ENCODE measurements around the gene NKIRAS2. TPM values are rescaled to one million over a fixed set of nuclear protein-coding genes. Genes with fewer than 3 reads are reported as not detected.

The NKIRAS2 gene
- total RNA-seq, 1 experiment from 2014 or later, result 28.4 TPM

DNA sequence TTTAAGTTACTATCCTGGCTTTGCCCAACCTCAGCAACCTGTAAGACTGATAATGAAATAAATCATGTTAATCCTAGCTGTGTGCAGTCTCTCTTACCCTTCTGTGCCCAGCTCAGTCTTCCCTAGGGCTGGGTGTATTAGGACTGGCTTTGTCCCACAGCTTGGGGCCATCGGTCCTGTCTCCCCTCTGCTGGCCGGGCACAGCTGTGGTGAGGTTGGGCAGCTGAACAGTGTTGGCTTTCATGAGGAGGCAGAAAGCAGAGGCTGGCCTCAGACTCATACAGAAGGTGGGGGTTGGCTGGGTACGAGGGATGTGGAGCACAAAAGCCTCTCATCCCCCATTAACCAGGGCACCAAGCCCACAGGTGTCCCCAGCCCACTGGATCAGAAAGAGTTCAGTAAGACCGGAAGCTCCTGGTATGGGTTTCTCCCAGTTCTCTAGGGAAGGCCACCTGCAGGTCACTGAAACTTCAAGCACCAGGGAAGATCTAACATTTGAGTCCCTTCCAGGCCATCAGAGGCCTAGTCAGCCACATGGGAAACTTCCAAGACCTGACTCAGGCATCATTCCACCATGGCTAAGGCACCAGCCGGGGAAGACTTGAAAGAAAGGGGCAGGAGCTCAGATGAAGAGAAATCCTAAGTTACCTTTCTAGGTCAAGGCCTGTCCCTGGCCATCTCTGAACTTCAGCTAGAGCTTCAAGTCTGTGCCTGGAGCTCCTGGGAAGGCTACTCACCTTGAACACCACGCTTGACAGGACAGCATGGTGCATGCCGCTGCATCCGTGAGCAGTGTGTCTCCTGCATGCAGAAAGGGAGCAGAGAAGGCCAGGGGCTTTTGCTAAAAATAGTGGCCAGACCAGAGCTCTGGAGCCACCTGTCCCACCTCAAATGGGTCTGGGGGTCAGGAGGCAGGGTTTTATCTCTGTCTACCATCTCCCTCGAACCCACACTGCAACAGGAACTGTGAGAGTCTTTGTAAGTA, 44.5 kb upstream of the NKIRAS2 start:
- Histone ChIP-seq H3K4me1 (ENCODE audit: low read length) (peaks cover 22% of the 10 kb centered on the region), H3K27me3 (ENCODE audit: low read length) (no peaks in the 10 kb centered on the region), H4K20me1 (ENCODE audit: insufficient read depth, low read depth, low read length) (peaks cover 34% of the 10 kb centered on the region; the same call in 1 of the 2 replicates), H3K4me2 (ENCODE audit: low read depth, low read length, poor library complexity, severe bottlenecking) (no peak overlapping the region), H3K9me3 (ENCODE audit: low read length) (no peaks in the 10 kb centered on the region), H3K9ac (ENCODE audit: low read length) (no peak overlapping the region), H3K4me3 (ENCODE audit: low read length) (no peak overlapping the region), H2AFZ (ENCODE audit: low read length) (no peak overlapping the region), H3K9me2 (replicated peaks; ENCODE audit: insufficient read depth, low read length) (no peaks in the 10 kb centered on the region), H3K36me3 (ENCODE audit: insufficient read depth, low read length) (peaks cover 36% of the 10 kb centered on the region), H3K79me2 (ENCODE audit: low read length) (peaks cover 20% of the 10 kb centered on the region), H3K27ac (ENCODE audit: low read length) (peak overlapping the region; percentile 86)
- no peak for DNase-seq

GRCh38 chr17:41976142-41976768, 43.6 kb upstream of the NKIRAS2 start:
- Histone ChIP-seq H3K79me2 (ENCODE audit: low read length) (peaks cover 11% of the 10 kb centered on the region; the same call in 1 of the 2 replicates), H2AFZ (ENCODE audit: low read length) (no peak overlapping the region), H4K20me1 (ENCODE audit: insufficient read depth, low read depth, low read length) (peaks cover 29% of the 10 kb centered on the region; the same call in 1 of the 2 replicates), H3K9me3 (ENCODE audit: low read length) (no peaks in the 10 kb centered on the region), H3K27ac (ENCODE audit: low read length) (peak overlapping the region; percentile 86), H3K27me3 (ENCODE audit: low read length) (no peaks in the 10 kb centered on the region), H3K4me3 (ENCODE audit: low read length) (no peak overlapping the region), H3K9me2 (replicated peaks; ENCODE audit: insufficient read depth, low read length) (no peaks in the 10 kb centered on the region), H3K4me1 (ENCODE audit: low read length) (peaks cover 22% of the 10 kb centered on the region), H3K36me3 (ENCODE audit: insufficient read depth, low read length) (peaks cover 38% of the 10 kb centered on the region), H3K9ac (ENCODE audit: low read length) (peak overlapping the region; percentile 33; the same call in 1 of the 2 replicates), H3K4me2 (ENCODE audit: low read depth, low read length, poor library complexity, severe bottlenecking) (no peak overlapping the region)
- no peak for DNase-seq

DNA sequence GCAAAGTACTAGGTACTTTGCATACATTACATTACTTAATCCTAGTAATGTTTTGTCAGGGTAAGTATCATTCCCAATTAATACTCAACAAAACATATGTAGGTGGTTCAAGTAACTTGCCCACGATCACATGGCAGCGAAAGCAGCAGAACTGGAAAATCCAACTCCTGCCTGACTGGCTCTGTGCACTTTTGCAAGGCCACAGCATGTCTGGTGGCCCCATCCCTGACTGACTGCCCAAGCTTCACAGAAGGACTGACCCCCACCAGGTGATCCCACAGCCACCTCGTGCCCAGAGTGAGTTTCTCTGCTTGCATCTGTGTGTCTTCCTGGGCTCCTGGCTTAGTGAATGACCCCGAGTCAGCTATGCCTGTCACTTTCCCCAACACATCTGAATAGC, 41.9 kb upstream of the NKIRAS2 start:
- DNase-seq, result no peak
- Histone ChIP-seq H4K20me1 (ENCODE audit: insufficient read depth, low read depth, low read length) (peaks cover 16% of the 10 kb centered on the region; the same call in 1 of the 2 replicates), H3K9ac (ENCODE audit: low read length) (no peak overlapping the region), H3K9me3 (ENCODE audit: low read length) (no peaks in the 10 kb centered on the region), H3K79me2 (ENCODE audit: low read length) (peaks cover 7% of the 10 kb centered on the region), H3K4me3 (ENCODE audit: low read length) (no peak overlapping the region), H3K27me3 (ENCODE audit: low read length) (no peaks in the 10 kb centered on the region), H3K36me3 (ENCODE audit: insufficient read depth, low read length) (peaks cover 42% of the 10 kb centered on the region), H3K9me2 (replicated peaks; ENCODE audit: insufficient read depth, low read length) (no peaks in the 10 kb centered on the region), H2AFZ (ENCODE audit: low read length) (no peak overlapping the region), H3K4me2 (ENCODE audit: low read depth, low read length, poor library complexity, severe bottlenecking) (no peak overlapping the region), H3K27ac (ENCODE audit: low read length) (no peak overlapping the region), H3K4me1 (ENCODE audit: low read length) (peaks cover 13% of the 10 kb centered on the region)

- Histone ChIP-seq H3K4me1 (ENCODE audit: low read length) (peaks cover 18% of the 10 kb centered on the region), H3K9me2 (replicated peaks; ENCODE audit: insufficient read depth, low read length) (no peaks in the 10 kb centered on the region), H2AFZ (ENCODE audit: low read length) (no peak overlapping the region), H3K4me2 (ENCODE audit: low read depth, low read length, poor library complexity, severe bottlenecking) (no peak overlapping the region), H3K9me3 (ENCODE audit: low read length) (no peaks in the 10 kb centered on the region), H3K9ac (ENCODE audit: low read length) (no peak overlapping the region), H4K20me1 (ENCODE audit: insufficient read depth, low read depth, low read length) (no peaks in the 10 kb centered on the region), H3K4me3 (ENCODE audit: low read length) (no peak overlapping the region), H3K27me3 (ENCODE audit: low read length) (no peaks in the 10 kb centered on the region), H3K27ac (ENCODE audit: low read length) (no peak overlapping the region), H3K79me2 (ENCODE audit: low read length) (peaks cover 7% of the 10 kb centered on the region), H3K36me3 (ENCODE audit: insufficient read depth, low read length) (peaks cover 47% of the 10 kb centered on the region)
- no peak for DNase-seq
Measured at GRCh38 chr17:41982026-41982760, 37.7 kb upstream of the NKIRAS2 start.

DNA sequence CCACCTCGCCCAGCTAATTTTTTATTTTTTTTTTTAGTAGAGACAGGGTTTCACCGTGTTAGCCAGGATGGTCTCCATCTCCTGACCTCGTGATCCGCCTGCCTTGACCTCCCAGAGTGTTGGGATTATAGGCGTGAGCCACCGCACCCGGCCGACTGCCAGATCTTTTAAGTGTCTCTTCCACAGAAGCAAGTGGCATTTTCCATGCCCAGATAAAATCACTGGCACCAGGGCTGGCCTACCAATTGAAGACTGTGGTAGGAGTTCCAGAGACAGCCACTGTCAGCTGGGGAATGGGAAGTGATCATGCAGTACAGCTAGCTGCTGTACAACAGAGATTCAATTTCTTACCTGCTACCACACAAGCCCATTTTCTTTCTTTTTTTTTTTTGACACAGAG, 35.4 kb upstream of the NKIRAS2 start:
- Histone ChIP-seq H3K9ac (ENCODE audit: low read length) (no peak overlapping the region), H3K27ac (ENCODE audit: low read length) (peak overlapping the region; percentile 79), H3K79me2 (ENCODE audit: low read length) (peaks cover 7% of the 10 kb centered on the region), H3K4me1 (ENCODE audit: low read length) (peaks cover 15% of the 10 kb centered on the region), H3K4me3 (ENCODE audit: low read length) (no peak overlapping the region), H3K9me3 (ENCODE audit: low read length) (no peaks in the 10 kb centered on the region), H3K9me2 (replicated peaks; ENCODE audit: insufficient read depth, low read length) (no peaks in the 10 kb centered on the region), H2AFZ (ENCODE audit: low read length) (no peak overlapping the region), H3K4me2 (ENCODE audit: low read depth, low read length, poor library complexity, severe bottlenecking) (no peak overlapping the region), H3K27me3 (ENCODE audit: low read length) (no peaks in the 10 kb centered on the region), H4K20me1 (ENCODE audit: insufficient read depth, low read depth, low read length) (no peaks in the 10 kb centered on the region), H3K36me3 (ENCODE audit: insufficient read depth, low read length) (peaks cover 67% of the 10 kb centered on the region)
- DNase-seq, result no peak

DNA sequence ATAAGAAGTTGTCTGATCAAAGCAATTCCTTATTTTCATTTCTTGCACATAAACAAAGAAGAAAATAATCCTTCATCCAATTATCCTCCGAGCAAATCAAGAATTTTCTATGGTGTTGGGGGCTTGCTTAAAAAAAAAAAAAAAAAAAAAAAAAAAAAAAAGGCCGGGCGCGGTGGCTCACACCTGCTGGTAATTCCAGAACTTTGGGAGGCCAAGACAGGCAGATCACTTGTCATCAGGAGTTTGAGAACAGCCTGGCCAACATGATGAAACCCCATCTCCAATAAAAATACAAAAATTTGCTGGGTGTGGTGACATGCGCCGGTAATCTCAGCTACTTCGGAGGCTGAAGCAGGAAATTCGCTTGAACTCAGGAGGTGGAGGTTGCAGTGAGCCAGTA, 34.0 kb upstream of the NKIRAS2 start:
- Histone ChIP-seq H3K4me3 (ENCODE audit: low read length) (no peak overlapping the region), H3K9me3 (ENCODE audit: low read length) (no peaks in the 10 kb centered on the region), H3K27me3 (ENCODE audit: low read length) (no peaks in the 10 kb centered on the region), H3K36me3 (ENCODE audit: insufficient read depth, low read length) (peaks cover 71% of the 10 kb centered on the region), H3K79me2 (ENCODE audit: low read length) (peaks cover 7% of the 10 kb centered on the region), H3K9ac (ENCODE audit: low read length) (no peak overlapping the region), H3K4me2 (ENCODE audit: low read depth, low read length, poor library complexity, severe bottlenecking) (no peak overlapping the region), H3K4me1 (ENCODE audit: low read length) (peaks cover 15% of the 10 kb centered on the region), H4K20me1 (ENCODE audit: insufficient read depth, low read depth, low read length) (no peaks in the 10 kb centered on the region), H3K27ac (ENCODE audit: low read length) (peak overlapping the region; percentile 79; the same call in 1 of the 2 replicates), H2AFZ (ENCODE audit: low read length) (no peak overlapping the region), H3K9me2 (replicated peaks; ENCODE audit: insufficient read depth, low read length) (no peaks in the 10 kb centered on the region)
- no peak for DNase-seq

GRCh38 chr17:41986634-41987033, 33.3 kb upstream of the NKIRAS2 start:
- H3K9me3 ChIP-seq (ENCODE audit: low read length), result no peaks in the 10 kb centered on the region
- peaks cover 75% of the 10 kb centered on the region for H3K36me3 ChIP-seq (ENCODE audit: insufficient read depth, low read length)
- no peak overlapping the region for H3K4me3 ChIP-seq (ENCODE audit: low read length)
- H3K79me2 ChIP-seq (ENCODE audit: low read length), result peaks cover 8% of the 10 kb centered on the region
- no peak overlapping the region for H3K9ac ChIP-seq (ENCODE audit: low read length)
- H3K27me3 ChIP-seq (ENCODE audit: low read length), result no peaks in the 10 kb centered on the region
- no peak for DNase-seq
- H3K4me2 ChIP-seq (ENCODE audit: low read depth, low read length, poor library complexity, severe bottlenecking), result no peak overlapping the region
- no peaks in the 10 kb centered on the region for H4K20me1 ChIP-seq (ENCODE audit: insufficient read depth, low read depth, low read length)
- H3K4me1 ChIP-seq (ENCODE audit: low read length), result peaks cover 15% of the 10 kb centered on the region
- H3K9me2 ChIP-seq (replicated peaks; ENCODE audit: insufficient read depth, low read length), result no peaks in the 10 kb centered on the region
- H2AFZ ChIP-seq (ENCODE audit: low read length), result no peak overlapping the region
- 0 out of 2 replicates have a peak overlapping the region, but pooled peaks have one; percentile 39 for H3K27ac ChIP-seq (ENCODE audit: low read length)

Data from Karpas-422 (cell line).